ENCODE measurements around the gene OR2T1. TPM values are rescaled to one million over a fixed set of nuclear protein-coding genes. Genes with fewer than 3 reads are reported as not detected.
"Not testable (repeated sequence)": the region's sequence is repeated elsewhere in the genome, so short reads cannot be mapped to it uniquely, and the experiment has no call there.

The OR2T1 gene
- total and polyA plus RNA-seq, 2 of the 8 experiments (the other 6 are each of a cell fraction or from before 2014, with no cell fraction given), result not detected

DNA sequence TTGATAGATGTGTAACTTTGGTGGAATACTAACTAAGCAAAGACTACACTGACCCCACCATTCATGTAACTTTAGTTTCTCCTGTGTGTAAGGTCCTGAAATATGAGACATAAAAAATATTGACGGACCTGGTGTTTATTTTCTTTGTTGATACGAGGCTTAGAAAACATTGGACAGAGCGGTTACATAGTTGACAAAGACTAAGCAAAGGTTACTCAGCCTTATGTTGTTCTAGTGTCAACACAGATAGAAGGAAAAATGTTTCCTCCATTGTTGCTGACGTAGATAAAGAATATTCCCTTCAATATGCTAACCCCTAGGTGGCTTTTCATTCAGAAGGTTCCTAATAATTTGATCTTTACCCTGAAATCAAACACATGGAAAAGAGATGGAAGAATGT, 52.2 kb downstream of the OR2T1 start:
- H2BK120ac ChIP-seq (replicated peaks; ENCODE audit: low read depth, low read length); POLR2A ChIA-PET (ENCODE audit: partially characterized antibody); H3K4me1 ChIP-seq (replicated peaks in 1 of 4; ENCODE audit: control insufficient read depth in 3 of 4, insufficient read depth in 4 of 4, low read length in 3 of 4); H4K20me1 ChIP-seq (replicated peaks in 1 of 2; ENCODE audit: control insufficient read depth in 1 of 2, insufficient read depth in 2 of 2, low read length in 2 of 2); H3K36me3 ChIP-seq (ENCODE audit: control insufficient read depth in 2 of 4, insufficient read depth in 4 of 4, low read length in 3 of 4); H3K27me3 ChIP-seq (replicated peaks in 1 of 4; ENCODE audit: control insufficient read depth in 3 of 4, extremely low read depth in 1 of 4, insufficient read depth in 3 of 4, low read length in 3 of 4); H3K56ac ChIP-seq (replicated peaks; ENCODE audit: insufficient read length, low read depth, low read length); H3K4me3 ChIP-seq (ENCODE audit: extremely low read depth in 1 of 4, insufficient read depth in 2 of 4, low read depth in 3 of 4, low read length in 4 of 4); H3K9me3 ChIP-seq (ENCODE audit: insufficient read depth in 2 of 2, low read depth in 1 of 2, low read length in 1 of 2); CTCF ChIA-PET (ENCODE audit: partially characterized antibody); H2BK15ac ChIP-seq (ENCODE audit: low read length); H3K23me2 ChIP-seq (ENCODE audit: low read depth, low read length); H3K23ac ChIP-seq (ENCODE audit: insufficient read length); FAIRE-seq; DNase-seq (ENCODE audit: low read depth in 1 of 2, low spot score in 2 of 2); H4K91ac ChIP-seq (replicated peaks; ENCODE audit: insufficient read length, low read length); H3K18ac ChIP-seq (ENCODE audit: extremely low read depth, low read length); H3K14ac ChIP-seq (ENCODE audit: insufficient read length); H2BK12ac ChIP-seq (ENCODE audit: low read depth, low read length); H3K4ac ChIP-seq (replicated peaks; ENCODE audit: insufficient read length, low read depth, low read length); H3K79me2 ChIP-seq (ENCODE audit: control insufficient read depth in 1 of 2, insufficient read depth in 2 of 2, low read length in 2 of 2); H3K4me2 ChIP-seq (ENCODE audit: insufficient read depth in 1 of 2, low read depth in 2 of 2, low read length in 2 of 2); H4K5ac ChIP-seq (ENCODE audit: insufficient read length, low read depth, low read length); H2AFZ ChIP-seq (ENCODE audit: low read length); H3K9ac ChIP-seq (replicated peaks in 1 of 4; ENCODE audit: extremely low read depth in 1 of 4, low read depth in 3 of 4, low read length in 3 of 4); H2BK20ac ChIP-seq (ENCODE audit: low read length); H2AK5ac ChIP-seq (ENCODE audit: low read depth, low read length); H3K27ac ChIP-seq (ENCODE audit: low read depth, low read length); H2BK5ac ChIP-seq (ENCODE audit: low read depth, low read length); H3K79me1 ChIP-seq (ENCODE audit: low read depth, low read length); H4K8ac ChIP-seq (ENCODE audit: extremely low read depth, insufficient read depth, low read length): not testable (repeated sequence)
- WGBS, 2 experiments (ENCODE audit: extremely low coverage in 1 of 2, insufficient coverage in 1 of 2, insufficient read length in 1 of 2, insufficient replicate concordance in 2 of 2, low coverage in 1 of 2, low lambda C conversion rate in 2 of 2, missing lambda C conversion rate in 1 of 2), result 83% methylated on average over 1 of the region's 4 CpGs; no CpG with 5 or more reads in 1 of the 2 experiments

DNA sequence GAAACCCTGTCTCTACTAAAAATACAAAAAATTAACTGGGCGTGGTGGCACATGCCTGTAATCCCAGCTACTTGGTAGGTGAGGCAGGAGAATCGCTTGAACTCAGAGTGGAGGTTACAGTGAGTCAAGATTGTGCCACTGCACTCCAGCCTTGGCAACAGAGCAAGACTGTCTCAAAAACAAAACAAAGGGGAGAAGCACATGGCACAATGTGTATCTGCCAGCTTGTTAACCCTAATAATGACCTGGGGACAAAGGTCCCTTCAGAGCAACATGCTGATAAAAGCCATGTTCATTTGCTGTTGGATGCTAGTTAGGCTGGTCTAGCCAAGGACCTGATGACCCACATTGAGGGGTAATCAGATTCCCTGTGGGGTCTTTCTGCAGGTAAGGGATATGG, 53.8 kb downstream of the OR2T1 start:
- no CpG with 5 or more reads among the region's 2 CpGs for WGBS, 2 experiments (ENCODE audit: extremely low coverage in 1 of 2, insufficient coverage in 1 of 2, insufficient read length in 1 of 2, insufficient replicate concordance in 2 of 2, low coverage in 1 of 2, low lambda C conversion rate in 2 of 2, missing lambda C conversion rate in 1 of 2)
- H3K23ac ChIP-seq (ENCODE audit: insufficient read length); H2BK12ac ChIP-seq (ENCODE audit: low read depth, low read length); H3K9ac ChIP-seq (replicated peaks in 1 of 4; ENCODE audit: extremely low read depth in 1 of 4, low read depth in 3 of 4, low read length in 3 of 4); FAIRE-seq; H4K91ac ChIP-seq (replicated peaks; ENCODE audit: insufficient read length, low read length); H3K4me2 ChIP-seq (ENCODE audit: insufficient read depth in 1 of 2, low read depth in 2 of 2, low read length in 2 of 2); H4K8ac ChIP-seq (ENCODE audit: extremely low read depth, insufficient read depth, low read length); H3K4me3 ChIP-seq (ENCODE audit: extremely low read depth in 1 of 4, insufficient read depth in 2 of 4, low read depth in 3 of 4, low read length in 4 of 4); H3K14ac ChIP-seq (ENCODE audit: insufficient read length); CTCF ChIA-PET (ENCODE audit: partially characterized antibody); H3K18ac ChIP-seq (ENCODE audit: extremely low read depth, low read length); POLR2A ChIA-PET (ENCODE audit: partially characterized antibody); H2AFZ ChIP-seq (ENCODE audit: low read length); H2BK20ac ChIP-seq (ENCODE audit: low read length); DNase-seq (ENCODE audit: low read depth in 1 of 2, low spot score in 2 of 2); H3K79me1 ChIP-seq (ENCODE audit: low read depth, low read length); H4K5ac ChIP-seq (ENCODE audit: insufficient read length, low read depth, low read length); H3K27me3 ChIP-seq (replicated peaks in 1 of 4; ENCODE audit: control insufficient read depth in 3 of 4, extremely low read depth in 1 of 4, insufficient read depth in 3 of 4, low read length in 3 of 4); H3K23me2 ChIP-seq (ENCODE audit: low read depth, low read length); H3K9me3 ChIP-seq (ENCODE audit: insufficient read depth in 2 of 2, low read depth in 1 of 2, low read length in 1 of 2); H3K27ac ChIP-seq (ENCODE audit: low read depth, low read length); H2AK5ac ChIP-seq (ENCODE audit: low read depth, low read length); H2BK5ac ChIP-seq (ENCODE audit: low read depth, low read length); H3K56ac ChIP-seq (replicated peaks; ENCODE audit: insufficient read length, low read depth, low read length); H3K36me3 ChIP-seq (ENCODE audit: control insufficient read depth in 2 of 4, insufficient read depth in 4 of 4, low read length in 3 of 4); H3K79me2 ChIP-seq (ENCODE audit: control insufficient read depth in 1 of 2, insufficient read depth in 2 of 2, low read length in 2 of 2); H2BK120ac ChIP-seq (replicated peaks; ENCODE audit: low read depth, low read length); H3K4me1 ChIP-seq (replicated peaks in 1 of 4; ENCODE audit: control insufficient read depth in 3 of 4, insufficient read depth in 4 of 4, low read length in 3 of 4); H4K20me1 ChIP-seq (replicated peaks in 1 of 2; ENCODE audit: control insufficient read depth in 1 of 2, insufficient read depth in 2 of 2, low read length in 2 of 2); H2BK15ac ChIP-seq (ENCODE audit: low read length); H3K4ac ChIP-seq (replicated peaks; ENCODE audit: insufficient read length, low read depth, low read length): not testable (repeated sequence)
